Neural progenitor cell (in vitro differentiated cells): ENCODE results near the gene UGT2B11.
"Not testable (repeated sequence)": the region's sequence is repeated elsewhere in the genome, so short reads cannot be mapped to it uniquely, and the experiment has no call there.

Experiments used
- EZH2 ChIP-seq: fragments of 200-600 bp; sonication (generic); IDR thresholded peaks from 2 replicates; pipeline ENCODE4 v1.6.1; 2017; ENCODE audit warnings: antibody characterized with exemption, mild to moderate bottlenecking, moderate library complexity
- EZH2phosphoT487 ChIP-seq: fragments of 200-600 bp; sonication (generic); IDR thresholded peaks from 2 replicates; pipeline ENCODE4 v1.6.1; 2017; ENCODE audit warnings: antibody characterized with exemption
- TF ChIP-seq, protein P1 (sequence below): fragments of 200-600 bp; sonication (generic); IDR thresholded peaks from 2 replicates; pipeline ENCODE4 v1.5.1; 2017; ENCODE audit warnings: antibody characterized with exemption, mild to moderate bottlenecking

DNA sequence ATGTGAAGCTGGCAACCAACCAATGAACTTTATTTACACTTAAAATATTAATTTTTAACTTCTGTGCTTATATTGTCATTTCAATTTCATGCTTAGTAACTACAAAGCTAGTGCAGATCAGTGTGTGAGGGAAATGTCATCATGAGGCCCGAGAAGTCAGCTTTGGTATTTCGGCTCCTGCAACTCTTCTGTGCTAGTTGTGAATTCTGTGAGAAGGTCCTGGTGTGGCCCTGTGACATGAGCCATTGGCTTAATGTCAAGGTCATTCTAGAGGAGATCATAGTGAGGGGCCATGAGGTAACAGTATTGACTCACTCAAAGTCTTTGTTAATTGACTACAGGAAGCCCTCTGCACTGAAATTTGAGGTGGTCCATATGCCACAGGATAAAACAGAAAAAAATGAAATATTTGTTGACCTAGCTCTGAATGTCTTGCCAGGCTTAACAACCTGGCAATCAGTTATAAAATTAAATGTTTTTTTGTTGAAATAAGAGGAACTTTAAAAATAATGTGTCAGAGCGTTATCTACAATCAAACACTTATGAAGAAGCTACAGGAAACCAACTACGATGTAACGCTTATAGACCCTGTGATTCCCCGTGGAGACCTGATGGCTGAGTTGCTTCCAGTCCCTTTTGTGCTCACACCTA, 32.9 kb downstream of the UGT2B11 start:
- TF ChIP-seq, protein P1, sequence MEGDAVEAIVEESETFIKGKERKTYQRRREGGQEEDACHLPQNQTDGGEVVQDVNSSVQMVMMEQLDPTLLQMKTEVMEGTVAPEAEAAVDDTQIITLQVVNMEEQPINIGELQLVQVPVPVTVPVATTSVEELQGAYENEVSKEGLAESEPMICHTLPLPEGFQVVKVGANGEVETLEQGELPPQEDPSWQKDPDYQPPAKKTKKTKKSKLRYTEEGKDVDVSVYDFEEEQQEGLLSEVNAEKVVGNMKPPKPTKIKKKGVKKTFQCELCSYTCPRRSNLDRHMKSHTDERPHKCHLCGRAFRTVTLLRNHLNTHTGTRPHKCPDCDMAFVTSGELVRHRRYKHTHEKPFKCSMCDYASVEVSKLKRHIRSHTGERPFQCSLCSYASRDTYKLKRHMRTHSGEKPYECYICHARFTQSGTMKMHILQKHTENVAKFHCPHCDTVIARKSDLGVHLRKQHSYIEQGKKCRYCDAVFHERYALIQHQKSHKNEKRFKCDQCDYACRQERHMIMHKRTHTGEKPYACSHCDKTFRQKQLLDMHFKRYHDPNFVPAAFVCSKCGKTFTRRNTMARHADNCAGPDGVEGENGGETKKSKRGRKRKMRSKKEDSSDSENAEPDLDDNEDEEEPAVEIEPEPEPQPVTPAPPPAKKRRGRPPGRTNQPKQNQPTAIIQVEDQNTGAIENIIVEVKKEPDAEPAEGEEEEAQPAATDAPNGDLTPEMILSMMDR: not testable (repeated sequence)
- TF ChIP-seq EZH2phosphoT487, EZH2: not testable (repeated sequence)
